Measurements from ENCODE around the gene ARHGAP15.

Gene ARHGAP15

GRCh38 chr2:143802242-143802641, 673.0 kb downstream of the ARHGAP15 start:
- DNase-seq, result no peak

GRCh38 chr2:143802871-143803650, 673.8 kb downstream of the ARHGAP15 start:
- no peak for DNase-seq

GRCh38 chr2:143803936-143804335, 674.7 kb downstream of the ARHGAP15 start:
- DNase-seq, result no peak

GRCh38 chr2:143805666-143806065, 676.4 kb downstream of the ARHGAP15 start:
- DNase-seq, result no peak

- DNase-seq, result no peak
Measured at GRCh38 chr2:143807192-143807591, 678.0 kb downstream of the ARHGAP15 start.

- DNase-seq, result no peak
Measured at GRCh38 chr2:143807671-143808070, 678.5 kb downstream of the ARHGAP15 start.

- no peak for DNase-seq
Measured at GRCh38 chr2:143808166-143808565, 678.9 kb downstream of the ARHGAP15 start.

GRCh38 chr2:143815082-143815481, 685.9 kb downstream of the ARHGAP15 start:
- DNase-seq, result no peak

- no peak for DNase-seq
Measured at GRCh38 chr2:143816916-143817315, 687.7 kb downstream of the ARHGAP15 start.

All from activated T-cell treated with anti-CD3 and anti-CD28 coated beads, Interleukin-2, amount 50 U/mL, for 1 hour (primary cell).